Measurements from ENCODE around the gene ZCCHC8. TPM values are rescaled to one million over a fixed set of nuclear protein-coding genes. Genes with fewer than 3 reads are reported as not detected.
A peak's percentile ranks its signal among the peaks of the same experiment; 100 is the strongest.

Gene ZCCHC8
- polyA plus RNA-seq, 3 donors from 2014 or later = 2.4 to 13.2 (median 5.6) TPM

GRCh38 chr12:122421821-122422729, 78.7 kb downstream of the ZCCHC8 start, which contains the start of gene CLIP1:
Gene CLIP1 (minus strand): TSS chr12:122422669. CDS start chr12:122380452, 42,217 bp downstream.
- H3K9me3 Mint-ChIP-seq = no peaks in the 10 kb centered on the region
- peak; percentile 58 to 61 (median 61) for DNase-seq
- peak within 1 kb of the TSS; percentile 89 to 96 (median 94) for H3K4me3 Mint-ChIP-seq
- no peaks in the 10 kb centered on the region for H3K36me3 Mint-ChIP-seq
- peaks cover 0 to 2% (median 0%) of the 10 kb centered on the region in 3 donors for H3K27me3 Mint-ChIP-seq (ENCODE audit: low read depth in 3 of 3)
- peak within 1 kb of the TSS; percentile 87 to 97 (median 90) for H3K27ac Mint-ChIP-seq
- peaks cover 25 to 35% of the 10 kb centered on the region in 2 donors for H3K4me1 Mint-ChIP-seq

Other genes starting within 250 kb of the ZCCHC8 start
- gene VPS33A, start 234.4 kb downstream of the ZCCHC8 start, polyA plus RNA-seq = 10 to 100 TPM; 17.6 to 37.0 (median 32.7) TPM
- gene CLIP1, start 78.3 kb downstream of the ZCCHC8 start, polyA plus RNA-seq = 10 to 100 TPM in 1 of 3 donors, 1 to 10 TPM in 2; 1.4 to 30.6 (median 9.5) TPM
- 10 to 100 TPM; 13.0 to 50.7 (median 14.1) TPM for gene RSRC2, start 26.0 kb upstream of the ZCCHC8 start, polyA plus RNA-seq
- gene KNTC1, start 26.3 kb upstream of the ZCCHC8 start, polyA plus RNA-seq = 1 to 10 TPM; 1.1 to 3.3 (median 1.4) TPM
- not detected for gene HCAR2, start 202.4 kb upstream of the ZCCHC8 start, polyA plus RNA-seq
- not detected for gene HCAR3, start 215.9 kb upstream of the ZCCHC8 start, polyA plus RNA-seq
- gene HCAR1, start 229.9 kb upstream of the ZCCHC8 start, polyA plus RNA-seq = not detected

All from immature natural killer cell (primary cell).